ENCODE data around the gene ABHD12.
"Not testable (repeated sequence)": the region's sequence is repeated elsewhere in the genome, so short reads cannot be mapped to it uniquely, and the experiment has no call there.

ABHD12 gene

GRCh38 chr20:25323496-25324246 lies 67.0 kb downstream of the ABHD12 start:
- no peak for DNase-seq (ENCODE audit: low spot score)

DNA sequence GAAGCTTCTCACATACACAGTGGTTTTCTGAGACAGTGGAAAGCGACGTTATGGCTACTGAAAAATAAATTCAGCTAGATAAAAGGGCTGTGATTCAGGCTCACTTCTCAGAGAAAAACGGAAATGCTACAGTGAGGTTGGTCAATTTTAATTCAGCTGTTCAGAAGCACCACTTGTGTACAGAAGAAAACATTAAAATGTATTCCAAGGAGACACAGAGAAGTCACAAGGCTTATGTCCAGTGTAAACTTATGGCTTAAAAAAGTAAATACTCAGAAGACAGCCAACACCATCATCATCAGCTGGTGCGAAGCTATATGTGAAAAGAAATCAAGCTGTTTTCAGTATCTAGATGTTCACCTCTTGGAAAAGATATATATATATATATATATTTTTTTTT lies 68.6 kb downstream of the ABHD12 start:
- no peak for DNase-seq (ENCODE audit: low spot score)

- DNase-seq (ENCODE audit: low spot score), result no peak
Measured at GRCh38 chr20:25321262-25321831, 69.3 kb downstream of the ABHD12 start.

DNA sequence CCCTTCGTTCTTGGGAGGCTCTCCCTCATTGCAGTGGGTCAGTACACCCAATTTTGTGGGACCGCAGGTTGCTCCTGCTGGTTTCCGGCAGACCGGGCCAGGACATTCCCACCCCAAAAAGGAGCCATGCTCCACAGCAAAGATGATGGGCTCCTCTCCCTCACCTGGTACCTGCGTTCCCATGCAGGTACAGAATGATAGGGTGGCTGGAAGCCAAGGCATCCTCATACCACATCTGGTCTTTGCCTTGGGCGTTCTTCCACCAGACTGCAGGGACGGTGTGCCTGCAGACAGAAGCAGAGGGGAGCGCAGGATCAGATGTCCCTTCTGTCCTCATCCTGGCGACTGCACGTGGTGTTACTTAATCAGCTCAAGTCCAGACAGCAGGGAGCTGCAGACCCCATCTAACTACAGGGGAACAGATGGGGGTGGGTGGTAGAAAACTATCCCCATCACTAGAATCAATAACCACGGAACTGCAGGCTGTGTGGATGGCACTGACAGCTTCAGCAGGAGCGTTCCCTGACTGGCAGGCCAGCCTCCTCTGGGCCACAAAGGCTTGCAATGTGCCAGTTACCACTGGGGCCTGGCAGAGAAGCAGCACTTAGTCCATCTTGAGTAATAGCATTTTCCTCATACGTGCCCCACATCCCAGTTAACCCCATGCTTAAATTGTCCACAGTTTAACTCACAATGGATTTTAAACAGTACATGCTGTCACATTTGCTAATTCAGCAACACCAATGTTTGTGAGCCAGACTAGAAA lies 70.4 kb downstream of the ABHD12 start:
- DNase-seq (ENCODE audit: low spot score), result no peak

- no peak for DNase-seq (ENCODE audit: low spot score)
Measured at GRCh38 chr20:25319241-25320034, 71.2 kb downstream of the ABHD12 start.

DNA sequence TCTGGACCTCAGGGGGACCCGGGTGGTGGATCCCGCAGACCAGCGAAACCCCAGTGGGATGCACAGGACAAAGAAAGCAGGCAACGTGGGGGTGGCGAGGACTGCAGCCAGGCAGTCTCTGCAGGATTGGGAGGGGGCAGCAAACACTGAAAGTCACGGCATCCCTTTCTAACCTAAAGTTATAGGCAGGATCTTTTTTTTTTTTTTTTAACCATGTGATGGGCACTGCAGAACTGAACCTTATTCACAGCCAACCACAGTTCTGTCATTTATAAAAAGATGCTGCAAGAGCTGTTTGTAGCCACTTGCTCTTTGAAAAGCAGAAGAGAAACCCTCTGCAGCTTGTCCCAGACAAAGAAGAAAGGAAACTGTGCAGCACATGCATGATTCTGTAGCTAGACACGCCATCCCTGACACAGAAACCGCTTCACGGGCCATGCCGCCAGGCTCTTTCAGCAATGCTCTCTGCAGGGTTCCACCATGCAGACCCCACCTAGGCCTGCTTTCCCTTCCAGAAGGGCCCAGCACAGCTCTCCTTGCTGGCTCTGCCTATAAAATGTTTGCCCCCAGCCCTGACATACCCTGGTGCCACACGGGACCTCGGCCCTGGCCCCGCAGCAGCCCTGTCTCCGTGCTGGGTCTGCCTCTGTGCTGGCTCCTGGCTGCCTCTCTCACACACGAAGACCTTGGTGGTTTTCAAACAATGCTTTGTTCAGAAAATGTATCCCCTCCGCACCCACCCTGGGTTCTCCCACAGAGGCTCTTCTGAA lies 72.0 kb downstream of the ABHD12 start:
- DNase-seq (ENCODE audit: low spot score), result no peak

- no peak for DNase-seq (ENCODE audit: low spot score)
Measured at GRCh38 chr20:25317351-25318075, 73.1 kb downstream of the ABHD12 start.

DNA sequence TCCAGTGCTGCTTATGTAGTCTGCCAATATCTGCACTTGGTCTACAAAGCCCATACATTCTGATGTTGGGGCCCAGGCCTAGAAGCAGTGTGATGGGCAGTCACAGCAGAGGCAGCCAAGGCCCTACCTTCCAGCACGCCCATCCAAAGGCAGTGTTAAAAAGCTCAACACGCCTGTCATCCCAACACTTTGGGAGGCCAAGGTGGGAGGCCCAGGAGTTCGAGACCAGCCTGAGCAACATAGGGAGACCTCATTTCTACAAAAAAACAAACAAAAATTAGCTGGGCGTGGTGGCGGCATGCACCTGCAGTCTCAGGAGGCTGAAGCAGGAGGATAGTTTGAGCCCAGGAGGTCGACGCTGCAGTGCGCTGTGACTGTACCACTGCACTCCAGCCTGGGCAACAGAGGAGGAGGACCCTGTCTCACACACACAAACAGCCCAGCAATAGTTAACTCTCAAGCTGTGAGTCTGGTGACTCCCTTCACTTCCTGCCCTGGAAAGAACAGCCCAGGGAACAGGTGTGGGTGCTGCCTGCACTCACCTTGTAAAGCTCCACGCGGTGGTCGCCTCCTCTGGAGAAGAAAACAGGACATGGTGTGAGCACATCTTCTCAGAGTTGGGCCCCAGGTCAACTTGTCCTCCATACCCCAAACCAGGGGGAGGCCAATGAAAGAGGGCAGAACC lies 74.0 kb downstream of the ABHD12 start:
- no peak for DNase-seq (ENCODE audit: low spot score)

GRCh38 chr20:25315418-25316210 lies 75.0 kb downstream of the ABHD12 start:
- DNase-seq (ENCODE audit: low spot score), result no peak

DNA sequence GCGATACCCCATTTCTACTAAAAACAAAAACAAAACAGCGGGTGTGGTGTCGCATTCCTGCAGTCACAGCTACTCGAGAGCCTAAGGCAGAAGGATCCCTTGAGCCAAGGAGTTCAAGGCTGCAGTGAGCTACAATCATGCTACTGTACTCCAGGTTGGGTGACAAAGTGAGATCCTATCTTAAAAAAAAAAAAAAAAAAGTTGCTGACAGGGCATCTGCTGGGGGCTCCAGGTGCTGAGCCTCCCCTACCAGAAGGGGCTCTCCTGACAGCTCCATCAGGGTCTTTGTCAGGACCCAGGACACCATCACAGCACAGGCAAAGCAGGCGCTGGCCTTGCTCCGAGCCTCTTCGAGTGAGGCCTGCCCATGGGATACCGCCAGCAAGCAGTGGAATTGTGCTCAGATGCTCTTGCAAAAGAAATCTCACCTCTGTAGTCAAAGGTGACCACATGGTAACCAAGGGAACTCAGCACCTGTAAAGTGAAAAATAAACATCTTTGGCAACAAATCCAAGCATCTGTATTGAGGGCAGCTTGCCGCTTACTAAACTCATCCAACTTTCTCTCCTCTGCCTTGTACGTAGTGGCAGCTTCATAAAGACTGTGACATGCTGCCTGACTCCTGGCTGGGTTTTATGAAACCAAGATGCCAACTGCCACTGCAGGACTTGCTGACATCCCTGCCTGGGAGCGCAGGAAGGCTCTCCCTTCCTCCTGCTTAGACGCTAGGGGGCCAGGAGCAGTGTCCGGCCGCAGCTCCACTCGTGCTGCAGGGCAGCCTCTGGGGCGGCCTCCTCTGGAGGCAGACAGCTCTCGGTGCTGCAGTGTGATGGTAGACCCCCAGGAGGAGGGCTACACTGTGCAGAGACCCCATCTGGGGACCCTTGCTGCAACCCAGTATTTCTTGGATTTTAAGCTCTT lies 75.9 kb downstream of the ABHD12 start:
- no peak for DNase-seq (ENCODE audit: low spot score)

GRCh38 chr20:25313593-25313992 lies 77.0 kb downstream of the ABHD12 start:
- DNase-seq (ENCODE audit: low spot score), result no peak

GRCh38 chr20:25312716-25313115 lies 77.9 kb downstream of the ABHD12 start:
- not testable (repeated sequence) for DNase-seq (ENCODE audit: low spot score)

DNA sequence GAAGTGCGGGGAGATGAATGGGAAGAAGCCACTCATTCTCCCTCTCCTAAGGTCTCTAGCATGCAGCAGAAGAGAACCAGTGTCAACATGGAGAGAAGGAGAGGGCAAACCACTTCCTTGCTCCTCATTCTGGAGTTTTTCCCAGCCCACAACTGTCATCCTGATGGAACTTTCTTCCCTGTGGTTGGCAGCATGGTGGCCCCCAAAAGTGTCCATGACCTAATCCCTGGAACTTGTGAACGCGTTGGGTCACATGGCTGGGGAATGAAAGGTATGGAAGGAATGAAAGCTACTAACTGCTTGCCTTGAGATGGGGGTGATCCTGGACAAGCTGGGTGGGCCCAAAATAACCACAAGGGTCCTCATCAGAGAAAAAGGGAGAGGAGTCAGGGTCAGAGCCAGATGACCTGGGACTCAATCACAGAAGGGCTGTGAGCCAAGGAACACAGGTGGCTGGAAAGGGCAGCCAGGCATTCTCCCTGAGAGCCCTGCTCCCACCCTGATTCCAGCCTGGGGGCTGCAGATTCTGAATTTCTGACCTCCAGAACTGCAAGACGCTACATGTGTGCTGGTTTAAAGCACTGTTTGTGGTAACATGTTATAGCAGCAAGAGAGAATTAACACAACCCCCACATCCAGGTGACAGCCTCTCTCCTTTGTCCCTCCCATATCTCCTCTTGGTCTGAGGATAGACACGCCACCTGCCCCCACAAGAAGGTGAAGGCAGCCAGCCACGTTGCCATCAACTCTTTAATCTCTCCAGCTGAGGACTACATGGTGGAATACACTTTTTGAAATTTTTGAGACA lies 79.5 kb downstream of the ABHD12 start:
- no peak for DNase-seq (ENCODE audit: low spot score)

- DNase-seq (ENCODE audit: low spot score), result no peak
Measured at GRCh38 chr20:25310268-25310920, 80.2 kb downstream of the ABHD12 start.

DNA sequence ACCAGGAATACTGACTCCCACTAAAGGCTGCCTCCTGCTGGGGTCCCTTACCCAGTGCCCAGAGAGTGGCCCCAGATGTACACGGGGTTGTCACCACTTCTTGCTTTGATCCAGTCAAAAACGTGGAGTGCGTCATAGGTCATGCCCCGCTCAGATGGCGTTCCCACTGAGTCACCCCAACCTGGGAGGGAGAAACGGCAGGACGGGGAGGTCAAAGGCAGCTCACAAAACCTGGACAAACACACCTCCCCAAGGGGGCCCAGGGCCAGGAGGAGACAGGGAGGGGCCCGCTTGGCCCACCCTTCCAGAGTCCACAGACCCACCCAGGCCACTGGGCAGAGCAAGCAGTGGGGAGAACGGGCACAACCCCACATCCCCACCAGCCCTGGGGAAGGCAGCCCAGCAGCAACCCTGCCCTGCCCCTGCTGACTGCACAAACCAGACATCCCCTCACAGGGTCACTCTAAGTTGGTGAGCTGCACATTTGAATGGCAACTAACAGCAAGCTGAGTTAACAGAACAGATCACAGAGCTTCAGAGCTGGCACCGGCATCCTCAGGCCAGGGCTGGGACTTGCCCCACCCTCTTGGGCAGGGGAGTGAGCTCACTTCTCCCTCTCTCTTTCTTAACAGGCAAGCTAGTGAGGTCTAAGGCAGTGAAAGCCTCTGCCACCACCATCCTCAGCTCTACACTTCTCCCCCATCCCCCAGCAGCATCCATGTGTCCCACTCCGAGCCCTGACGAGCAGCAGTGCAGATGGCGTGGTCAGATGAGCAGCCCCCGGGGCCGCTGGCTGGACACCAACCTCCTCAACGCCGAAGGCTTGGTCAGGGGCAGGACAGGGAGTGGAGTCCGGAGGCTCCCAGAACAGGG lies 81.0 kb downstream of the ABHD12 start:
- DNase-seq (ENCODE audit: low spot score), result no peak
